OCI-LY3 (cell line): ENCODE data around the gene GTF2IRD1.

ENCODE experiments used
- EZH2phosphoT487 ChIP-seq: fragments of 200-600 bp; shearing (Covaris generic); IDR thresholded peaks from 2 replicates; pipeline ENCODE4 v1.6.1; 2018; ENCODE audit warnings: antibody characterized with exemption, mixed run types, low read depth
- TF ChIP-seq, protein P1 (sequence below): fragments of 200-600, 300-600 bp; sonication (generic); IDR thresholded peaks from 2 replicates; pipeline ENCODE4 v1.5.1; 2014; ENCODE audit warnings: antibody characterized with exemption, low read length, low read depth

DNA sequence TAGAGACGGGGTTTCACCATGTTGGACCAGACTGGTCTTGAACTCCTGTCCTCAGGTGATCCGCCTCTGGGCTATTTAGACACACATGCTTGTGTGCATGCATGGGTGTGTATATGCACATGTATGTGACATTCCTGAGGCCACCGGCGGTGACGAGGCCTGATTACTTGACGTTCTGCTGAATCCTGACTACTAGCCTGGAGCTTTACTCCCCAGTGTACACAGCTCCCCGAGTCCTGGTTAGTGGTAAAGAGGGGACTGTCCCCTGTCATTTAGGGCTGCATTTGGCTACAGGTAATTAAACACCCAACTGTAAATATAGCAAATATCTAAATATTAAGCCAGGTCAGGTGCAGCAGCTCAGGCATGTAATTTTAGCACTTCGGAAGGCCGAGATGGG lies 14.2 kb downstream of the GTF2IRD1 start:
- TF ChIP-seq, protein P1, sequence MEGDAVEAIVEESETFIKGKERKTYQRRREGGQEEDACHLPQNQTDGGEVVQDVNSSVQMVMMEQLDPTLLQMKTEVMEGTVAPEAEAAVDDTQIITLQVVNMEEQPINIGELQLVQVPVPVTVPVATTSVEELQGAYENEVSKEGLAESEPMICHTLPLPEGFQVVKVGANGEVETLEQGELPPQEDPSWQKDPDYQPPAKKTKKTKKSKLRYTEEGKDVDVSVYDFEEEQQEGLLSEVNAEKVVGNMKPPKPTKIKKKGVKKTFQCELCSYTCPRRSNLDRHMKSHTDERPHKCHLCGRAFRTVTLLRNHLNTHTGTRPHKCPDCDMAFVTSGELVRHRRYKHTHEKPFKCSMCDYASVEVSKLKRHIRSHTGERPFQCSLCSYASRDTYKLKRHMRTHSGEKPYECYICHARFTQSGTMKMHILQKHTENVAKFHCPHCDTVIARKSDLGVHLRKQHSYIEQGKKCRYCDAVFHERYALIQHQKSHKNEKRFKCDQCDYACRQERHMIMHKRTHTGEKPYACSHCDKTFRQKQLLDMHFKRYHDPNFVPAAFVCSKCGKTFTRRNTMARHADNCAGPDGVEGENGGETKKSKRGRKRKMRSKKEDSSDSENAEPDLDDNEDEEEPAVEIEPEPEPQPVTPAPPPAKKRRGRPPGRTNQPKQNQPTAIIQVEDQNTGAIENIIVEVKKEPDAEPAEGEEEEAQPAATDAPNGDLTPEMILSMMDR = no peak
- no peak for TF ChIP-seq EZH2phosphoT487
